Body of pancreas (tissue), 4 donors: ENCODE data around the gene GRIK4.

Experiments used
- CTCF ChIP-seq, 7 experiments: fragments of 450-650 bp in 4 of 7; fragments of 200-600 bp in 3 of 7; sonication (generic) in 3 of 7; IDR thresholded peaks; one replicate each; pipeline ENCODE4 v1.5.1; 2016 to 2019; ENCODE audit warnings: antibody characterized with exemption in 7 of 7
- POLR2A ChIP-seq, 3 donors: fragments of 450-650 bp; IDR thresholded peaks; one replicate each; pipeline ENCODE4 v1.6.1; 2016; ENCODE audit warnings: antibody characterized with exemption in 3 of 3, mild to moderate bottlenecking in 2 of 3

GRCh38 chr11:120680322-120680721 lies 168.8 kb downstream of the GRIK4 start:
- TF ChIP-seq CTCF (IDR thresholded peaks at IDR 0.05) (no peak), POLR2A (IDR thresholded peaks at IDR 0.05) (no peak)
